Activated T-cell treated with anti-CD3 and anti-CD28 coated beads, Interleukin-2, amount 50 U/mL, for 24 hours (primary cell): ENCODE measurements around the gene ANXA11.
"Not testable (repeated sequence)": the region's sequence is repeated elsewhere in the genome, so short reads cannot be mapped to it uniquely, and the experiment has no call there.

ENCODE experiments used
- DNase-seq: peaks from one replicate; pipeline ENCODE4 v3.0.0-alpha.2; 2020
- H3K27ac Mint-ChIP-seq: 2 replicates; pipeline ENCODE4 v1.8.0; 2020; ENCODE audit warnings: mild to moderate bottlenecking, mixed read lengths
- H3K27me3 Mint-ChIP-seq: 2 replicates; pipeline ENCODE4 v1.8.0; 2020; ENCODE audit warnings: mixed read lengths
- H3K36me3 Mint-ChIP-seq: 2 replicates; pipeline ENCODE4 v1.8.0; 2020; ENCODE audit warnings: low read depth, mixed read lengths
- H3K4me1 Mint-ChIP-seq: 2 replicates; pipeline ENCODE4 v1.8.0; 2020; ENCODE audit warnings: low read depth, mixed read lengths
- H3K4me3 Mint-ChIP-seq: 2 replicates; pipeline ENCODE4 v1.8.0; 2020; ENCODE audit warnings: mild to moderate bottlenecking, moderate library complexity, mixed read lengths
- H3K9me3 Mint-ChIP-seq: 2 replicates; pipeline ENCODE4 v1.8.0; 2020; ENCODE audit warnings: mixed read lengths

The ANXA11 gene

DNA sequence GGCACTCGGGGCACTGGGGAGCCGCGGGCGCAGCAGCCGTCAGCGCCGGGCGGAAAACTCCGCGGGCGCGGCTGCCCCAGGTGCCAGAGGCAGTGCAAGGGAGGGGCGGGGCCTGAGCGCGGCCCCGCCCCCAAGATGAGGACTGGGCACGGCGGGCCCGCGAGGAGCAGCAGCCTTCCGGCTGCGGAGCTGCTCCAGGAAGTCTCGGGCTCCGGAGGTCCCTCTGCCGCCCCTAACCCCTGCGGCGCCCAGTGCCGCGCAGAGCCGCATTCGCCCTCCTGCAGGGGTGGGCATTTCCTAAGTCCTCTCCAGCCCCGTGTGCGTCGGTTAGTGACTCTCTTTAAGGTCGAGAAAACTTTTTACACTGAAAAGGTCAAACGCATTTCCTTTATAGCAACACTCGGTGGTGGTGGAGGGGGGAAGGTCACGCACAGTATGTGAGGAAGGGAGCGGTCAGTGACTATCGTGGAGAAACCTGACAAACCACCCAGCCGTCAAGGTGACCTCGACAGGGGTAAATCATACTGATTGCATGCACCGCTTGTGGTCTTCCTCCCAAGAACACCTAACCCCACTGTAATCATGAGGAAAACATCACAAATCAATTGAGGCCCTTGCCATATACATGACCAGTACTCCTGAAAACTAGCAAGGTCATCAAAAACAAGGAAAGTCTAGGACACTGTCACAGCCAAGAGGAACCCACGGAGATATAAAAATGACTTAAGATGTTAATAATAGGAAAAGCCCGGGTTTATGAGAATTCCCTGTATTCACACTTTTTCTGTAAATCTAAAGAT is at the start of gene ANXA11:
Gene ANXA11 (minus strand): TSS at position 61 of the 800 bp plus-strand sequence. CDS start 32,676 bp downstream, outside the sequence.
- H3K4me1 Mint-ChIP-seq: peaks cover 51% of the 10 kb centered on the region
- peak within 1 kb of the TSS; percentile 93 for H3K27ac Mint-ChIP-seq
- peak within 1 kb of the TSS; percentile 92 for H3K4me3 Mint-ChIP-seq
- DNase-seq: peak; percentile 89
- peaks cover 34% of the 10 kb centered on the region for H3K36me3 Mint-ChIP-seq
- H3K27me3 Mint-ChIP-seq: no peaks in the 10 kb centered on the region
- no peaks in the 10 kb centered on the region for H3K9me3 Mint-ChIP-seq

- DNase-seq, H3K4me3 Mint-ChIP-seq, H3K27me3 Mint-ChIP-seq, H3K4me1 Mint-ChIP-seq, H3K27ac Mint-ChIP-seq, H3K9me3 Mint-ChIP-seq, H3K36me3 Mint-ChIP-seq: not testable (repeated sequence)
These were observed 49.4 kb upstream of the ANXA11 start for GRCh38 chr10:80254726-80255125.

GRCh38 chr10:80253963-80254271 is 48.6 kb upstream of the ANXA11 start:
- not testable (repeated sequence) for H3K27me3 Mint-ChIP-seq, H3K4me3 Mint-ChIP-seq, H3K36me3 Mint-ChIP-seq, H3K4me1 Mint-ChIP-seq, H3K9me3 Mint-ChIP-seq, H3K27ac Mint-ChIP-seq, DNase-seq

- Mint-ChIP-seq H3K4me3 (no peak overlapping the region), H3K4me1 (peaks cover 6% of the 10 kb centered on the region), H3K27ac (no peak overlapping the region), H3K9me3 (no peaks in the 10 kb centered on the region), H3K27me3 (peaks cover 6% of the 10 kb centered on the region), H3K36me3 (no peaks in the 10 kb centered on the region)
- no peak for DNase-seq
These were observed 48.1 kb upstream of the ANXA11 start for GRCh38 chr10:80253266-80253962.

GRCh38 chr10:80252296-80252887 is 47.1 kb upstream of the ANXA11 start:
- Mint-ChIP-seq H3K9me3 (no peaks in the 10 kb centered on the region), H3K4me1 (peaks cover 6% of the 10 kb centered on the region), H3K27ac (no peak overlapping the region), H3K27me3 (peaks cover 6% of the 10 kb centered on the region), H3K4me3 (no peak overlapping the region), H3K36me3 (no peaks in the 10 kb centered on the region)
- DNase-seq: no peak

GRCh38 chr10:80251703-80252280 is 46.5 kb upstream of the ANXA11 start:
- H3K27ac Mint-ChIP-seq, H3K4me1 Mint-ChIP-seq, H3K36me3 Mint-ChIP-seq, DNase-seq, H3K4me3 Mint-ChIP-seq, H3K9me3 Mint-ChIP-seq, H3K27me3 Mint-ChIP-seq: not testable (repeated sequence)

DNA sequence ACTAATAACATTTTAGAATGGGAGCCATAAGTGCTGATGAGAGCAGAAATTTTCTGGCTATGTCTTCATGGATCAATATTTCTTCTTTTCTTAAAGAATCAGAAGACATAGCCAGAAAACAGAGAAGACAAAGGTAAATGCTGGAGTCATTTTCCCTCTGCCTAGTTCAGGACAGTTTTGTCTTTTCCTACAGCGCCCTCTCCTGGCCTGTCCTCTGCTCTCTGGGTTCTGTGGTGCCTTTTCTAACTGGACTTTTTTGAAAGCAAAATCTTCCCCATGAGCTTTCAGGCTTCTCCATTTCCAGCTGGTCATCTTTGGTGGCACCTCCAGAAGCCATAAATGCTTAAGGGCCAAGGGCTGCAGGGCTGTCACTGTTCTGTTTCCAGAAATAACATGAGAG is 45.1 kb upstream of the ANXA11 start:
- H3K36me3 Mint-ChIP-seq, H3K27me3 Mint-ChIP-seq, H3K4me3 Mint-ChIP-seq, DNase-seq, H3K4me1 Mint-ChIP-seq, H3K27ac Mint-ChIP-seq, H3K9me3 Mint-ChIP-seq: not testable (repeated sequence)

- not testable (repeated sequence) for H3K4me1 Mint-ChIP-seq, H3K4me3 Mint-ChIP-seq
These were observed 44.6 kb upstream of the ANXA11 start for GRCh38 chr10:80249906-80250305.

DNA sequence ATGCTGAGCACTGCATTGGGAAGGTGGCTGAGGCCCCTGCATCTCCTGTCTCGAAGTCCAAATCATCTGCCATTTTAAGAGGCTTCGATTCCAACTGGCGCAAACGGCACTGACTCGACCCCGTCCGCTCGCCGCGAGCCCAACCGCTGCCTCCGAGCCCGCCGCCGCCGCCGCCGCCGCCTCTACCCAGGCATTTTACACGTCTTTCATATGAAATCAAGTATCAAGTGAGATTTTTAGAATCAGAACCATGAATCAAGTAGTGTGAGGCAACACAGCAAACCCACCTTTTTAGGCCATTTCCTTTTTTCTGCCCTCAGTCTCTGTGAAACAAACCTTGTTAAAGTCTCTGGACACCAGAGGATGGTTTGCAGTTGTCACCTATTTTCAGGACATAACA is 42.3 kb upstream of the ANXA11 start:
- not testable (repeated sequence) for DNase-seq, H3K9me3 Mint-ChIP-seq, H3K27ac Mint-ChIP-seq, H3K36me3 Mint-ChIP-seq, H3K4me3 Mint-ChIP-seq, H3K4me1 Mint-ChIP-seq
- H3K27me3 Mint-ChIP-seq: peaks cover 11% of the 10 kb centered on the region

More at GRCh38 chr10:80249906-80250305, 44.6 kb upstream of the ANXA11 start:
- H3K9me3 Mint-ChIP-seq, H3K27ac Mint-ChIP-seq, H3K36me3 Mint-ChIP-seq, DNase-seq: not testable (repeated sequence)
- H3K27me3 Mint-ChIP-seq: peaks cover 12% of the 10 kb centered on the region

DNA sequence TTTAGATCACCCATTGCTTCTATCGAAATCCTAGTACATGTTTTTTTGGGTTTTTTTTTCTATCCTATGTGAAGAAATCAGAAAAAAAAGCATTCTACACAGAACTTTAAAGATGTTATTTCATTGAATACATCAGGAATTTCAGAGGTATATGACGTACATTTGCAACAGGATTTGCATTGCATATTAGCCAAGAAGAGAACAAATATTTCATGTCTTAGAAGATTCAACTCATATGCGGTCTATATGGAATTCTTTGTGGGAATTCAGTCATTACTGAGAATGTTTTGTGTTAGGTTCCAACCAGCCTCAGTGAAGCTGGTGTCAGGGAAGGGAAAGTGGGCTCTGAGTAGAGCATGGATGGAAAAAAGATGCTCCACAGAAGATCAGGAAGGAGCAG is 39.0 kb upstream of the ANXA11 start:
- DNase-seq, H3K27ac Mint-ChIP-seq: not testable (repeated sequence)

GRCh38 chr10:80242341-80242740 is 37.0 kb upstream of the ANXA11 start:
- H3K4me1 Mint-ChIP-seq, H3K4me3 Mint-ChIP-seq, H3K27ac Mint-ChIP-seq, H3K36me3 Mint-ChIP-seq, DNase-seq, H3K9me3 Mint-ChIP-seq: not testable (repeated sequence)
- H3K27me3 Mint-ChIP-seq: peaks cover 11% of the 10 kb centered on the region

More for the DNA sequence above, 39.0 kb upstream of the ANXA11 start:
- H3K9me3 Mint-ChIP-seq, H3K4me3 Mint-ChIP-seq, H3K36me3 Mint-ChIP-seq, H3K4me1 Mint-ChIP-seq: not testable (repeated sequence)
- peaks cover 11% of the 10 kb centered on the region for H3K27me3 Mint-ChIP-seq

GRCh38 chr10:80236457-80236856 is 31.1 kb upstream of the ANXA11 start:
- not testable (repeated sequence) for H3K4me1 Mint-ChIP-seq, DNase-seq, H3K4me3 Mint-ChIP-seq, H3K9me3 Mint-ChIP-seq, H3K27me3 Mint-ChIP-seq, H3K27ac Mint-ChIP-seq, H3K36me3 Mint-ChIP-seq

- not testable (repeated sequence) for H3K9me3 Mint-ChIP-seq, H3K4me1 Mint-ChIP-seq, H3K4me3 Mint-ChIP-seq, H3K27me3 Mint-ChIP-seq, DNase-seq, H3K36me3 Mint-ChIP-seq, H3K27ac Mint-ChIP-seq
These were observed 29.2 kb upstream of the ANXA11 start for GRCh38 chr10:80234331-80235235.

DNA sequence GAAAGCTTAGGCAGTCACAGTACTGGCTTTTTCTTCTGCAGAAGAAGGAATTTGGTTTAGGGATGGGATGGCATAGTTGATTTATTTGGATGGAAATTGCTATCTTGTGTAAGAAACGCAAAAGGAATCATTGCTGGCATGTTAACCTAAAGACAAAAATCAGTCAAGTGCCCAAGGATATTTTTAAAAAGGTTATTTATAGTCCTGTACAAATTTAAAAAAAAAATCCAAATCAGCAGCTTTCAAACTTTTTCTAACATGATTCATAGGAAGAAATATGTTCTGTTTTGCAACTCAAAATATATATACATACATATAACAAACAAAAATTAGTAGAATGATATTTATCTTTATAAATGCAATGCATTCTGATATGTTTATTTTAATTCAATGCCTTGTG is 28.5 kb upstream of the ANXA11 start:
- H3K27ac Mint-ChIP-seq, H3K27me3 Mint-ChIP-seq, H3K4me1 Mint-ChIP-seq, H3K4me3 Mint-ChIP-seq, H3K36me3 Mint-ChIP-seq, H3K9me3 Mint-ChIP-seq, DNase-seq: not testable (repeated sequence)
